Right ventricle myocardium superior (tissue), 1 donor: ENCODE data around the gene FARS2. TPM values are rescaled to one million over a fixed set of nuclear protein-coding genes. Genes with fewer than 3 reads are reported as not detected.
A peak's percentile ranks its signal among the peaks of the same experiment; 100 is the strongest.

Experiments
- ATAC-seq: fragments of 200-7000 bp; cut with Tn5 transposase; one replicate; pipeline ENCODE4 v1.9.1; 2020; ENCODE audit warnings: mild to moderate bottlenecking; ENCODE audit not compliant: poor library complexity
- DNase-seq: peaks from one replicate; pipeline ENCODE4 v3.0.0-alpha.2; 2020
- intact Hi-C: fragments of 100-400 bp; cut with DNase I; formaldehyde crosslinking; loops from one replicate; pipeline ENCODE4 v1.11.2; 2022
- total RNA-seq: library from RNA; stranded (reverse); fragmentation: NEBNext Ultra II Directional; extraction: Animal tissue kit (Norgen Biotek cat#: 25700); gene quantifications from one replicate; pipeline ENCODE4 v1.2.1, GENCODE V29; 2021
- donor health status: DM: no; HTN: yes; CAD: no; lungs with severe emphysema.

The FARS2 gene
- total RNA-seq, 1 donor from 2014 or later: 20.8 TPM

DNA sequence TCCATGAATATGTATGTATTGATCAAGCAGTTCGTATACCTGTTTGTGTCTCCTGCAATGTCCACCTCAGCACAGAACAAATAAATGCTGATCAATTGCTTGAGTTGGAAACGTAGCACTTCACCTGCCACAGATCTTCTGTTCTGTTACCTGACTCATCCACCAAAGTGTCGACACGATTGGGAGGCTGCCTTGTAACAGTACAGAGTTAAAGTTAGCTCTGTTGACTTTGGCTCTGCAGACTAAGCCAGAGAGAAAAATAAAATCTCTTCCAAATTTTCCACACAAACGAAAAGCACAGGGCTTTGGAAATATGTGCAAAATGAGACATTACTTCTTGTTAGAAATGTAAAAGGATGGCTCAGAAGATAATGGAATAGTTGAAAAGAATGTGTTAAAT is 500.1 kb downstream of the FARS2 start:
- intact Hi-C loops: loop anchor here (10.0 kb wide), 1 partner anchor 287 kb away; no protein-coding TSS in a partner anchor
- ATAC-seq (no peak), DNase-seq (no peak)

DNA sequence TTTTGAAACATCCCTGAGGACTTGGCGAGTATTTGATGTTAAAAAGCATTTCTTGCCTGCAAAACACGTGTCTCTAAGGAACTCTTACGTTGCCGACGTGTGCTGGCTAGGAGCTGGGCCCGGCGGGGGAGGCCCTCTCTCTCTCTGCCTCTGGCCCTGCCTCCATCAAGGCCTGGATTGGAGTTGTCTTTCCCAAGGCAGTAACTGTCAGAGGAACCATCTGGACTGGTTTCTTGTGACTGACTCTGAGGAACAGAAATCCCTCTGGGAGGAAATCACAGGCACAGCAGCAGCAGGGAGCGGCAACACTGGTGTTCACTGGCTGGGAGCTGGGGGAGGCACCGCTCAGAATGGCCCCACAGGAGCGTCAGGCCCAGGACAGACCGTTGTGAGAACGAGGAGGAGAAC is 501.3 kb downstream of the FARS2 start:
- peak; percentile 40 for DNase-seq
- no peak for ATAC-seq
- intact Hi-C loops: loop anchor here (10.0 kb wide), 1 partner anchor 288 kb away; no protein-coding TSS in a partner anchor

DNA sequence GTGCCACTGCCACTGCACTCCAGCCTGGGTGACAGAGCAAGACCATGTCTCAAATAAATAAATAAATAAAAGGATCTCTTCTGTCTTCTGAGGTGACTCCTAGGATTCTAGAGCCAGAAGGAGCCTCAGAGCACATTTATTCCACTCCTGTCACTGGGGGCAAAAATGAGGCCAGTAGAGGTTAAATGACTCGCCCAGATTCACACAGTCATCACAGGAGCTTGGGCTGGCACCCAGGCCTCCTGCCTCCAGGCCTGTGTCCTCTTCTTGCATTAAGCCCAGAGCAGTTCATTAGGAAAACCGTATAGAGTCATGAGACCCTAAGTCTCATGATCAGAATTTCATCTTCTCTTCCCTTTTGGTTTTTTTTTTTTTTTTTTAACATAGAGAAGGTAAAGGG is 502.1 kb downstream of the FARS2 start:
- intact Hi-C loops: loop anchor here (10.0 kb wide), 1 partner anchor 289 kb away; no protein-coding TSS in a partner anchor
- DNase-seq (no peak), ATAC-seq (no peak)

DNA sequence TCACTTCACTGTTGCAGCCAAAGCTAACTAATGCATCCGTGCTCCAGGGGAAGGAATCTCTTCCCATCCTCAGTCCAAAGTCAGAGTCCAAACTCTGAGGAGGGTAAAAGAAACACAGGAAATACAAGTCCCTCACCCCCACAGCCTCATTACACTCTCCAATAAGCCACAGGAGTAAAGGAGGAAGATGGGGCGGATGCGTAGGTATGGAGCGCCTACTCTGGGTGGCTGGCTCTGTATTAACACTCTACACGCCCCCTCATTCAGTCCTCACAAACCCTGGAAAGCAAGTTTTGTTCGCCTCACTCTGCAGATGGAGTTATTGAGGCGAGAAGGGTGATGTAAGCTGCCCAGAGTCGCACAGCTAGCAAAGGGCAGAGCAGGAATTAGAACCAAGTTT is 502.6 kb downstream of the FARS2 start:
- intact Hi-C loops: loop anchor here (10.0 kb wide), 1 partner anchor 289 kb away; no protein-coding TSS in a partner anchor
- DNase-seq (no peak), ATAC-seq (no peak)

DNA sequence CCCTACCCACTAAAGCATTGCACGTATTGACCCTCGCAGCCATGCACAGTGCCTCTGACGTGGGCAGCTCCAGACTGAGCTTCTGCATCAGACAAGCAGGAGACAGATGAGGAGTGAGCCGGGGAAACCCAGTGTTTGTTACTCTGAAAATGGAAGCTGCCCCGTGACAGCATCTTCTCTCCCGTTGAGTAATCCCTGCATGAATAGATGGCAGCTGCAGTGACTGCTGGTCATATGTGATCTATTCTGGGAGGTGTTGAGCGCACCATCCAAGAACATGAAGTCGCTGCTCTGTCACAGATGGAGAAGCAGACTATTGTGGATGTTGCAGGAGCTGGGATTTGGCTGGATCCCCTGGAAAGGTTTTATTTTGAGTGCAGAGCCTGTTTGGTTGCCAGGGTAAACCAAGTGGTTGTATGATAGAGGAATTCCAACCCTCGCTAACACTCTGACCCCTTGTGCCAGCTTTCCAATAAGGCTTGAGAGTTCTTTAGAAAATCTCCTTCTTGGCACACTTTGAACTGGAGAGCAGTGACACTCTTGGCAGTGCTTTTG is 503.2 kb downstream of the FARS2 start:
- DNase-seq: peak; percentile 50
- intact Hi-C loops: loop anchor here (10.0 kb wide), 1 partner anchor 290 kb away; no protein-coding TSS in a partner anchor
- ATAC-seq: peak; percentile 91

DNA sequence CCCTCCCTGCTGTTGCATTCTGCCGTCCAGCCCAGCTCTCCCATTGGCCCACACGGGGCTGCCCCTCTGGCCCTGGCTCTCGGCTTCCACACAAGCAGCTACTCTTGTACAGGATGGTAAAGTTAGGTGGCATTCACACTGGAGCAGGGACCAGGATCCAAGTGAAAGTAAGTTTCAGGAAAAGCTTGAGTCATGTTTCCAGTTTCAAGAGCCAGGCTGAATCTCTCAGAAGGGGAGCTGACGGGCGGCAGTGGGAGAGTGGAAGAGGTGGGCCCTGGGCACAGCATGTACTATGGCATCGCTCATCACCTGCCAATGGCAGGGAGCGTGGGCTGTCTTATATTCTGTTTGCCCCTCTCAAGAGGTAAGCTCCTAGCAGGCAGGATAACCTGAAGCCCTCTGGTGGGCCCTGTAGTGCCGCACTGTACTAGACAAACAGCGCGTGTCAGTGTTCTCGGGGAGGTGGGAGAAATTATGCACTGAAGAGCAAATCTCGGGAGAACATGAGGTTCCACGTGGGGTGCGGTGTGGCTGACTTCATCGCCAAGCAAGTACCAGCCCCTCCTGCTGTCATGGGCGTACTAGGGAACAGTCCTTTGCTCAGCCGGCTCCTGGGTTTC is 503.9 kb downstream of the FARS2 start:
- DNase-seq: peak; percentile 50
- peak; percentile 61 for ATAC-seq
- intact Hi-C loops: loop anchor here (10.0 kb wide), 1 partner anchor 290 kb away; no protein-coding TSS in a partner anchor

DNA sequence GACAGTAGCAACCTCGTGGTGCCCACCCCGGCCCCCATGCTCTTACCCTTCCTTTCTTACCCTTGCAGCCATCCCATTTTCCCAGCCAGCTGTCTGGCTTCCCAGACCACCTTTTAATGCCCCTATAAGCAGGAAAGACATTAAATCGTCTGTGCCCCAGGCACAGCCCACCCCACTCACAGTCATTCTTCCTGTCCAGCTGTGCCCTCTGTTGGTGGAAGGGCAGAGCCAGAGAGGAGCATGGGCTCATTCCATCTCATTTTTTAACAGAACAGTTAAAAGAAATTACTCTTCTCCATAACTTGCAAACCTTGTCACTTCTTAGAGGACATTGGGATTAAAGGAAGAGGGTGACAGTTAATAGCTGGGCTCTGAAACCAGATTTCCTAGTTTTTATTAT is 504.9 kb downstream of the FARS2 start:
- DNase-seq: no peak
- intact Hi-C loops: loop anchor here (10.0 kb wide), 1 partner anchor 291 kb away; no protein-coding TSS in a partner anchor
- ATAC-seq: no peak

DNA sequence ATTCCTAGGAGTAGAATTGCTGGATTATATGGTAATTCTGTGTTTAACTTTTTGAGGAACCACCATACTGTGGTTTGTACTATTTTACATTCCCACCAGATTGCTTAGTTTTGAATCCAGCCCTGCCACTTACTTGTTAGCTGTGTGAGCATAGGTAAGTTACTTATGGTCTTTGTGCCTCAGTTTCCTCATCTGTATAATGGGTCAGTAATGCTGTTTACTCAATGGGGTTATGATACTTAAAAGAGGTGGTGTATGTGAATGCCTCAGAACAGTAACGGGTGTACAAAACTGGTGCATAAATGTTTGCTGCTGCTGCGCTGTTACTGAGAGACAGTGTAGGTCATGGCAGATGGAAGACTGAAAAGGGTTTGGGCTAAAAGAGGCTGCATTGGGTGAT is 506.2 kb downstream of the FARS2 start:
- intact Hi-C loops: loop anchor here (10.0 kb wide), 1 partner anchor 293 kb away; no protein-coding TSS in a partner anchor
- ATAC-seq: no peak
- no peak for DNase-seq

DNA sequence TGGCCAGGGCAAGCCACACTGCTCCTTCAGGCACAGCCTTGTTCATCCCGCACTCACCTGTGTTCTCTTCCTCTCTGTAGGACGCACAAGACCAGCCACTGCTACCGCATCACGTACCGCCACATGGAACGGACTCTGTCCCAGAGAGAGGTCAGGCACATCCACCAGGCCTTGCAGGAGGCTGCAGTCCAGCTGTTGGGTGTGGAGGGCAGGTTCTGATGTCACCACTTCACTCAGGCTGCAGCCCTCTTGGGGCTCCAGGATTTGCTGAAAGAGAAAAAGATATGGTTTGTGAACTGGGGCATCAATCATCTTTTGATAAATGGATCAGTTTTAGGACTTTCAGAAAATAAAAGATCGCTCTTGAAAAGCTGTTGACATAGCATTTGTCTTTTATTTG is 509.9 kb downstream of the FARS2 start:
- DNase-seq (no peak), ATAC-seq (no peak)
- intact Hi-C loops: no loop called here

DNA sequence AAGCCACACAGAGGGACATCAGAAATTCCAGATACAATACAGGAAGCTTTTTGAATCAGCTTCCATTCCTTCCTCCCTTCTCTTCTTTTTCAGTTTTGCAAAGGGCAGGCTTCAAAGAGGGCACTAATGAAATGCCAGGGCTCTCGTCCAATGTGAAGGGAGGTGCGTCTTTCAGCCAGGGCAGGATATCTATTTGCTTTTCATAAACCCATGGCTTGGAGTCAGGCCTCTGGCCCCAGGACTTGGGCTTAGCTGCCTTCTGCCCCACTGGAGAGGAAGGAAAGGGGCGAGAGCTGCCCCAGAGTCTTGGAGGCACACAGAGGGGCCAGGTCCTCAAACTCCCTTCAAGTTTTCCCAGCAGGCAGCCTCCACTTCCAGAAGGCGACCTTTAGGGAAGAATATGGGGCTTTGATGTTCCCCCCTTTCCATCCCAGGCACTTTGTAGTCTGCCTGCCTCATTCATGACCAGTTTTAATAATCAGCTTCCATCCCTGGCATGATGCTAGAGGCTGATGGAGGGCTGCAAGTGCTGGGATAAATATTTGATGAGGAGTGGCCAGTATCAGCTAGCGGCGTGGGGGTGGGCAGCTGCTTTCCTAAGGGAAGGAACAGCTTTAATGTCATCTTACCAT is 510.6 kb downstream of the FARS2 start:
- DNase-seq (no peak), ATAC-seq (peak; percentile 75)
- intact Hi-C loops: no loop called here

DNA sequence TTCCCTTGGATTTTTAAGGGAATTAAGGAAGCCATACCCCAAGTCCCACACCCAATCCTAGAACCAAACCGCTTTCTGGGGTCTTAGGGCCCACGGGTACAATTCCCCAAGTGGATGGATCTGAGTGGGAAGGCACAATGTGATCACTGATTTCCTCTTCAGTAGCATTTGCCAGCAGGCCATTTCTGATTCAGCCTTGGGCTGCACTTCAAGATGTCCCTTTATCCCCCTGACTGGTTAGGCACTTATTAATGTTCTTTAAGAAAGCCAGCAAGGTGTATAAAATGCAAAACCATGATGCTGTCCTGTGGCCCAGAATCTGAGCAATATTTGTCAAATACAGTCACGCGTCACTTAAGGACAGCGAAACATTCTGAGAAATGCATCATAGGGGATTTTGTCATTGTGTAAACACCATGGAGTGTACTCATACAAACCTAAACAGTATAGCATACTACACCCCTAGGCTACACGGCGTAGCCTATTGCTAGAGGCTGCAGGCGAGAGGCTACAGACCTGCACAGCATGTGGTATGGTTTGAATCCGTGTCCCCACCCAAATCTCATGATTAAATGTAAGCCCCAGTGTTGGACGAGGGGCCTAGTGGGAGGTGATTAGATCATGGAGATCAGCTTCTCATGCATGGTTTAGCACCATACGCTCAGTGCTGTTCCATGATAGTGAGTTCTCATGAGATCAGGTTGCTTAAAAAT is 511.3 kb downstream of the FARS2 start:
- no peak for DNase-seq
- intact Hi-C loops: no loop called here
- ATAC-seq: no peak

DNA sequence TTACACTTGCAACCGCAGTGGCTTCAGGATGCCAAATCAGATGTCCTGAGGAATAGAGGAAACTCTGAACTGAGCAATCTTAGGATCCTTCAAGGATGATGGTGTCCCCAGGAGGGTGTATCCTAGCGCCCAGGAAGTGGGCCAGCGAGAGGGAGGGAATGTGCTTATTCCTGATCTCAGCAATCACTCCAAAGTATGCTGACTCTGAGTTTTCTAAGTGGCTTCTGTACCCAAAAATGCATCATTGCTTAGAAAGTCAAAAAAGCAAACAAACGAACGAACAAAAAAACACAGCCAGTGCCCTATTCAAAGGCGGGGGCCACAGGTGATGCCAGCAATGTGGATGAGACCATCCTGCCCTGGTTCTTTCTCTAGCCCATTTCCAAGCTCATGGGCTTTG is 514.8 kb downstream of the FARS2 start:
- ATAC-seq: no peak
- intact Hi-C loops: no loop called here
- no peak for DNase-seq

DNA sequence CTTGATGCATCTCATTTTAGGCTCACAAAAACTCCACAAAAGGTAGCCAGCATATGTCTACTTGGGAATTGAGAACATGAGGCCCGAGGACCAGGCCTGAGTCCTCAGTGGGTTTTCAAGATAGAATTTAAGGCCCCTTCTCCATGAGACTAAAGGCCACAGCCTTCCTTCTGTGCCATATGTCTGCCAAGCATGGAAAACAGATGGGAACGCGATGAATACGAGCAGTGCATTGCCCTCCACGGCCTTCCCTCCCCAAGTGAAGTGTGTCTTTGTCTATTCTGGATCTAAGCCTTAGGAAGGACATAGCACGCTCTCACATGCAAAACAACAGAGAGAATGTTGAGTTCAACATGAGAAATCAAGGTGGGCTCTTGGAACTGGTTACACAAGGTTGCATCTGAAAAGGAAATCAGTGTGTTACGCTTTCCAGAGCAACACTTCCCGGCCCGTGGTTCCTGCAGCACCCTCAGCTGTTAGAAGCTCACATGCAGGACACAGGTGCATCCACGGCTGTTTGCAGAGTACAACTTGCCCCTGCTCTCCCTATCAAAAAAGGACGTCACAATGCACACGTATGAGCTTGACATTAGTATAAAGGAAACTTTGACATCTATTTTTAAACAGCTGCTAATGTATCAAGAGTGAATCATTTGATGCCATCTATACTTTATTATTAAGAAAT is 515.5 kb downstream of the FARS2 start:
- no peak for ATAC-seq
- intact Hi-C loops: no loop called here
- DNase-seq: no peak

DNA sequence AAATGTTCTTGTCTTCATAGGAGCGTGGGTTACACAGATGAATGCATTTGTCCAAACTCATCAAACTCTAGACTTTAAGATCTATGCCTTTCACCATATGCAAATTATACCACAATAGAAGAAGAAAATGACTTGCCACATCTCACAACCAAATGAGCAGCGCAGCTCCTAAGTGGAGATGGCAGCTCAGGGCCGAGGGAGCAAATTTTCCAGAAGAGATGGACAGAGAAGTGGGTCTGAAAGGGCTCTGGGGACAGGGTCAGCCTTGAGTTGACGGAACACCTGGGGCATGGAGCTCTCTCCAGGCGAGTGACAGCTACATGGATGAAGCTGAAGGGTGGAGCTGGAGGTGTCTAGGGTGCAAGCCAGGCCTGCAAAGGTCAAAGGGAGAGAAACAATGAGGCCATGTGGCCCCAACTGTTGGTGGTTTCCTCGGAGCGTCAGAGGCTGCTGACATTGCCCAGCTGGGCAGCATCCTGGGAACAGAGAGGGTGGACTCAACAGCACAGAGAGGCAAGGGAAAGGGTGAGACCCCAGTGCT is 517.1 kb downstream of the FARS2 start:
- intact Hi-C loops: no loop called here
- DNase-seq: no peak
- no peak for ATAC-seq

DNA sequence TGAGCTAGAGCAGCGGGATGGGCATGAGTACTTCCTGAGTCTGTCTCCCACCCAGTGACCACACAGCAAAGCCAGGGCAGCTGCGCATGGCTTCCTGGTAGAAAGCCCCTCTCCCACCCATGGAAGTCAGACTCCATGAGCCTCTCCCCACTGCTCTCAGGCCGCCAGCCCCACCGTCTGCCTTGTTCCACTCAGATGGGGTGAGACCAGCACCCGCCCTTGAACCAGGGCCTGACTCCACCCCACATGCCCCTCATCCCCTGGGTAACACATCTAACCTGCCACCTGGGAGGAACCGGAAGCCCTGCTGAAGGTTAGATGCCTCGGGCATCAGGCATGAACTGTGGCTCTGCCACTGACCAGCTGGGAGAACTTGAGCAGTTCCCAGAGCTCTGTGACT is 517.6 kb downstream of the FARS2 start:
- intact Hi-C loops: no loop called here
- DNase-seq (no peak), ATAC-seq (no peak)

DNA sequence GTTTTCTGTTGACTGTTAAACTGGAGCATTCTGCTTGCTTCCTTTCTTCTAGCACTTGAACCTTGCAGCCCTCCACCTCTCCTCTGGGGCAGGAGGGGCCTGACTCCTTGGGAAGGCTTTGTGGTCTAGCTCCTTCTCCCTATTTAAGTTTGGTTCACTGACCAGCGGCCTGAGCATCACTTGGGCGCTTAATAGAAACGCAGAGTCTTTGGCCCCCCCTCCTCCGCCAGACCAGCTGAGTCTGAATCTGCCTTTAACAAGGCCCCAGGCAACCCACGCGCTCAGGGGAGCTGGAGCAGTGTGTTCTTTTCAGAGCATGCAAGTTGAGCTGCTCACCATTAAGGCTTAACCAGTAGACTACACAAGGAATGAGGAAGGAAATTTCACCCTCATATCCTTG is 519.7 kb downstream of the FARS2 start:
- DNase-seq: no peak
- no peak for ATAC-seq

DNA sequence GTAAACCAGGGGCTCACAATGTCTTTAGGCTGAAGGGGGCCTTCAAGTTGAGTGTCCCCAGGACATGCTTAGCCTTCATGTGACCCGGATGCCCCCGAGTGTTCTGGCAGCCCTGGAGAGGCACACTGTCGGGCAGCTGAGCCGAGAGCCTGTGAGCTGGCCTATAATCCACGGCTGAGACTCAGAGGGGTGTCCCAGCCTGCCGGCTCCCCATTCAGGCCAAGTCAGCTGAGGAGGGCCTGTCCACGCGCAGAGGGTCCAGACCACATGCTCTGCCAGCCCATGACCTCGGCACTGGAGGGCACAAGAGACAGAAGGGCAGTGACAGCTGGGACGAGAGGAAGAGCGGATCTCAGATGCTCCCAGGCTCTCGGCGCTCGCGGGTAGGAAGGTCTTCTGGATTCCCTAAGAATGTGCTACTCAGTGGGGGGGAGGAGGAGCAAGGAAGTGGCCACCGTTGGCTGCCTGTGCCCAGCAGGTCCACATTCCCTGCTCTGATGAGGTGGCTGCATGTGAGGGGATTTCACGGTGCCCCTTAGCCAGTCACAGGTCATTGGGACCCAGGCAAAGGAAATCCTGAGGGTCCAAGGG is 520.7 kb downstream of the FARS2 start:
- DNase-seq: no peak
- ATAC-seq: no peak
- intact Hi-C loops: no loop called here

More for the DNA sequence above, 519.7 kb downstream of the FARS2 start:
- intact Hi-C loops: no loop called here
